Ishikawa (cell line): ENCODE results near the gene RAB3C.

Experiments used
- CEBPB ChIP-seq: IDR thresholded peaks from 2 replicates; pipeline ENCODE4 v1.6.1; 2012
- CREB1 ChIP-seq: IDR thresholded peaks from 2 replicates; pipeline ENCODE4 v1.6.1; 2012; ENCODE audit warnings: low read depth
- EGR1 ChIP-seq: IDR thresholded peaks from 2 replicates; pipeline ENCODE4 v1.6.1; 2012
- EP300 ChIP-seq: IDR thresholded peaks from 2 replicates; pipeline ENCODE4 v1.6.1; 2012; ENCODE audit warnings: borderline replicate concordance
- FOXM1 ChIP-seq: IDR thresholded peaks from 2 replicates; pipeline ENCODE4 v1.6.1; 2012; ENCODE audit warnings: low read depth, borderline replicate concordance
- MAX ChIP-seq: IDR thresholded peaks from 2 replicates; pipeline ENCODE4 v1.6.1; 2012
- NFIC ChIP-seq: IDR thresholded peaks from 2 replicates; pipeline ENCODE4 v1.6.1; 2012
- RAD21 ChIP-seq: IDR thresholded peaks from 2 replicates; pipeline ENCODE4 v1.6.1; 2012; ENCODE audit warnings: low read depth
- REST ChIP-seq: IDR thresholded peaks from 2 replicates; pipeline ENCODE4 v1.6.1; 2012; ENCODE audit warnings: low read depth, mild to moderate bottlenecking
- TAF1 ChIP-seq: IDR thresholded peaks from 2 replicates; pipeline ENCODE4 v1.6.1; 2012; ENCODE audit warnings: low read depth, mild to moderate bottlenecking
- TCF12 ChIP-seq: IDR thresholded peaks from 2 replicates; pipeline ENCODE4 v1.6.1; 2012; ENCODE audit warnings: low read depth
- TEAD4 ChIP-seq: IDR thresholded peaks from 2 replicates; pipeline ENCODE4 v1.6.1; 2012
- USF1 ChIP-seq: IDR thresholded peaks from 2 replicates; pipeline ENCODE4 v1.6.1; 2012
- YY1 ChIP-seq: IDR thresholded peaks from 2 replicates; pipeline ENCODE4 v1.6.1; 2012; ENCODE audit warnings: low read depth
- ZBTB7A ChIP-seq: IDR thresholded peaks from 2 replicates; pipeline ENCODE4 v1.6.1; 2012; ENCODE audit warnings: low read depth

RAB3C gene

GRCh38 chr5:58751222-58751837, 168.5 kb downstream of the RAB3C start:
- TF ChIP-seq TCF12 (no peak), CREB1 (no peak), ZBTB7A (no peak), MAX (no peak), RAD21 (no peak)

GRCh38 chr5:58752104-58752503, 169.2 kb downstream of the RAB3C start:
- no peak for TF ChIP-seq RAD21

GRCh38 chr5:58753446-58753845, 170.6 kb downstream of the RAB3C start:
- TF ChIP-seq ZBTB7A (no peak), TEAD4 (no peak), RAD21 (no peak), MAX (no peak), CEBPB (no peak), FOXM1 (no peak), TCF12 (no peak), NFIC (no peak), USF1 (no peak), EGR1 (no peak), TAF1 (no peak), REST (no peak)

GRCh38 chr5:58754250-58754649, 171.4 kb downstream of the RAB3C start:
- TF ChIP-seq RAD21 (no peak), USF1 (no peak), MAX (no peak), EP300 (no peak)

GRCh38 chr5:58755397-58755796, 172.5 kb downstream of the RAB3C start:
- TF ChIP-seq REST: no peak
- no peak for TF ChIP-seq CREB1
- no peak for TF ChIP-seq RAD21
- TF ChIP-seq EP300: no peak
- no peak for TF ChIP-seq TEAD4
- no peak for TF ChIP-seq USF1
- no peak for TF ChIP-seq MAX
- no peak for TF ChIP-seq TAF1
- TF ChIP-seq EGR1: no peak
- no peak for TF ChIP-seq YY1

- TF ChIP-seq MAX: no peak
- no peak for TF ChIP-seq EGR1
- TF ChIP-seq USF1: no peak
- TF ChIP-seq ZBTB7A: no peak
- TF ChIP-seq CREB1: no peak
- TF ChIP-seq FOXM1: no peak
- no peak for TF ChIP-seq YY1
- TF ChIP-seq CEBPB: no peak
- no peak for TF ChIP-seq REST
- TF ChIP-seq RAD21: no peak
Measured at GRCh38 chr5:58759745-58760144, 176.9 kb downstream of the RAB3C start.
